Mesodermal cell (in vitro differentiated cells): ENCODE data around the gene FZD7.
A peak's percentile ranks its signal among the peaks of the same experiment; 100 is the strongest.

Source experiments
- H3K27ac ChIP-seq: 2 replicates; pipeline ENCODE4 v1.7.0; 2013; ENCODE audit warnings: mild to moderate bottlenecking, low read depth, low read length, moderate library complexity; ENCODE audit not compliant: severe bottlenecking
- H3K36me3 ChIP-seq: 2 replicates; pipeline ENCODE4 v1.7.1; 2013; ENCODE audit warnings: mild to moderate bottlenecking, low read length, moderate library complexity; ENCODE audit not compliant: control insufficient read depth, insufficient read depth
- H3K4me1 ChIP-seq: one replicate; pipeline ENCODE4 v1.7.1; 2013; ENCODE audit warnings: mild to moderate bottlenecking, low read length; ENCODE audit not compliant: insufficient read depth, control insufficient read depth, poor library complexity, severe bottlenecking
- H3K4me3 ChIP-seq: 2 replicates; pipeline ENCODE4 v1.7.0; 2013; ENCODE audit warnings: low read length, control low read depth, mild to moderate bottlenecking; ENCODE audit not compliant: insufficient read depth, poor library complexity, severe bottlenecking; ENCODE audit errors: extremely low read depth
- H3K9me3 ChIP-seq: 2 replicates; pipeline ENCODE4 v1.7.1; 2013; ENCODE audit warnings: mild to moderate bottlenecking, low read length, moderate library complexity; ENCODE audit not compliant: control insufficient read depth
- WGBS, 2 experiments: methylation state at CpG; one replicate each; pipeline ENCODE4 v1.1.5; 2013; ENCODE audit warnings: missing lambda C conversion rate in 2 of 2; ENCODE audit not compliant: insufficient coverage in 2 of 2; 5-methylcytosine and 5-hydroxymethylcytosine counted together

Gene FZD7

DNA sequence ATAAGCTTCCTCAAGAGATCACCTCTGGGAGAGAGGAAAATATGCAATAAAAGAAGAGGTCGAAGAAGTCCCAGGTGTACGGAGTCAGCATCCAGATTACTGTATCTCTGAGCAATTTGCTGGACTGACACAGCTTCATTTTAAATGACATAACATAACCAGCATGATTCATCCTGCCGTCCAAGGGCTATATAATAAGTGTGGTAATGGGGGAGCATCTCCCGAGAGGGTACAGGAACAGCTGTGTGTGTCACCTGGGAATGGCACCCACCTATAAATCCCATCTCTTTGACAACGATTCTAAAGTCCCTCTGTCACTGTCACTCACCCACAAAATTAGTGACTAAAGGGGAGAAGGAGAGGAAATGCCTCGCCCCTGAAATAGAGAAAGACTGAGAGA lies 19.3 kb upstream of the FZD7 start:
- Histone ChIP-seq H3K9me3 (no peaks in the 10 kb centered on the region), H3K4me3 (no peak overlapping the region), H3K4me1 (peaks cover 7% of the 10 kb centered on the region), H3K27ac (no peak overlapping the region), H3K36me3 (no peaks in the 10 kb centered on the region)
- no CpG with 5 or more reads among the region's 6 CpGs for WGBS, 2 experiments

DNA sequence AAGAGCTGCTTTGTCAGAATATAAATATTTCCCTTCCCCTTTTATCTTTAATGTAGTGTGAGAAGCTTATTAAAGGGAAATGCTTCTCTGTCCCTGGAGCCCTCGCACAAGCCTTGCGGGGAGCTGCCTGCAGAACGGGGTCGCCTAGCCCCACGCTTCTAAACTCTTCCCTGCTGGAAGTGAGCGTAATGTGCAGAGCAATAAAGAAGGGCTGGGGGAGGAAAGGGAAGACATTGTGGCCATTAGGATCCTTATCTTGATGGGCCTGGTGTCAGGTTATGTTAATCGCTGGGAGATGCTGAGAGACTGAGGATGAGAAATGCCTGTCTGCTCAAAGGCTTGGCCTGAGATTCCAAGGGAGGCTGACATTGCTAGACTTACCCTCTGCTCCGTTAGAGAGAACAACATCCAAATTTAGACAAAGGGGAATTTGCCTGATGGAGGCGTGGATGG lies 18.9 kb upstream of the FZD7 start:
- WGBS, 2 experiments, result 51 to 53% methylated on average over 7 to 8 of the region's 9 CpGs
- no peaks in the 10 kb centered on the region for H3K9me3 ChIP-seq
- no peaks in the 10 kb centered on the region for H3K36me3 ChIP-seq
- no peak overlapping the region for H3K4me3 ChIP-seq
- H3K27ac ChIP-seq, result peak overlapping the region; percentile 23
- peaks cover 8% of the 10 kb centered on the region for H3K4me1 ChIP-seq

DNA sequence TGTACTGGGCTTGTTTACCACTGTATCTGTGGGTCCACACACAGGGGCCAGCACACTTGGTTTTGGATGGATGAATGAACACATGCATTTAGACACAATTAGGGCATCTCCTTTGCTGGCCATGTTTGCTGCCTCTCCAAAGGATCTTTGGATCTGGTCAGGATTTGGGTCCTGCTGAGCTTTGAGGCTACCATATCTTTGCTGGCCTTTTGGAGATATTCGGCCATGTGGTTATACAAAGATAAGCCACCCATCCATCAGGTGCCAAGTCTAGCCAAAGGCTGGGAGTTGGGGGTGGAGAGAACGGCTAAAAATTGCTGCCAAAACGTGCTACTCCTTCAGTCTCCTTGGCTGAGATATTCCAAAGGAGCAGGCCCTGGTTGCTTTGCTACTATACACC lies 18.2 kb upstream of the FZD7 start:
- Histone ChIP-seq H3K9me3 (no peaks in the 10 kb centered on the region), H3K4me1 (peaks cover 13% of the 10 kb centered on the region), H3K36me3 (no peaks in the 10 kb centered on the region), H3K27ac (no peak overlapping the region), H3K4me3 (no peak overlapping the region)
- 89 to 100% methylated on average over 2 to 3 of the region's 3 CpGs for WGBS, 2 experiments

DNA sequence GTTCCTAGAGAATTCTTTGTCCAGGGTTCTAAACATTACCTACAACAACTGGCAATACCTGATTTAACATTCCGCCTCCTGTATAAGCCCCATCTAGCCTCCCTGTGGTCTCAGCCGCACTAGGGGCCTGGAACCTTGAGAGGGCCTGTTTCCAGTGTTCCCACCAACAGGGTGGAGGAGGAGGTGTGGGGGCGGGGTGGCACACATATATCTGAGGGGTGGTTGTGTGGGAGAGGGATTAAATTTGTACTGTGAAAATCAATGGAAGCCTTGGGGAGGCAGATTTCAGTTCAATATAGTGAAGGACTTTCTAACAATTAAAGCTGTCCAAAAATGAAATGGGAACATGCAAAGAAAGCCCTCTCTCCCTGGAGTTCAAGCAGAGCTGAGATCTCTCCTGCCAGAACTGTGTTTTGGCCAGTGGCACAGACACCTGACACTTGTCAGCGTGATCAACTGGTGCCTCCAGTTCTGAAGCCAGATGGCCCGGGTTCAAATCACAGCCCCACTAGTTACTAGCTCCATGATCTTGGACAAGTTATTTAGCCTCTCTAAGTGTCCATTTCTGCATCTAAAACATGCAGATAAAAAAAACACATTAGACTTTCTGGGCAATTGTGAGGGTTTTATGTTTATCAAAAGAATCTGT lies 17.0 kb upstream of the FZD7 start:
- Histone ChIP-seq H3K4me3 (no peak overlapping the region), H3K9me3 (no peaks in the 10 kb centered on the region), H3K4me1 (peaks cover 13% of the 10 kb centered on the region), H3K27ac (no peak overlapping the region), H3K36me3 (no peaks in the 10 kb centered on the region)
- WGBS, 2 experiments, result 97 to 100% methylated on average over 3 of the region's 5 CpGs

DNA sequence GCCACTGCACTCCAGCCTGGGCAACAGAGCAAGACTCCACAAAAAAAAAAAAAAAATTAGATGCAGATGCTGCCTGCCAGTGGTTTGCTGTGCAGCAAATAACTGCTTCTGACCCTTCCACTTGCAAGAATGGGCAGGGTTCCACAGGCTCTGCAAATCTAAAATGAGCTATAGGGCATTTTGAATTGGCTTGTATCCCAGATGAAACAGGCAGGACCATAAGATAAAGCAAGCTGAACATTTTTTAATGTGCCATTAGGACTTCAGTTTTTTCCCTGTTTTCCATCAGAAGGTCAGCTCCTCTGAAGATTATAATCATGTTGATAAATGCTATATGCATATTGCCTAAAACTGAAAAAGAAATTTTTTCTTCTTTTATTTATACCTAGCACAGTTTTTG lies 15.7 kb upstream of the FZD7 start:
- Histone ChIP-seq H3K27ac (no peak overlapping the region), H3K9me3 (no peaks in the 10 kb centered on the region), H3K4me3 (no peak overlapping the region), H3K36me3 (no peaks in the 10 kb centered on the region), H3K4me1 (peaks cover 13% of the 10 kb centered on the region)

DNA sequence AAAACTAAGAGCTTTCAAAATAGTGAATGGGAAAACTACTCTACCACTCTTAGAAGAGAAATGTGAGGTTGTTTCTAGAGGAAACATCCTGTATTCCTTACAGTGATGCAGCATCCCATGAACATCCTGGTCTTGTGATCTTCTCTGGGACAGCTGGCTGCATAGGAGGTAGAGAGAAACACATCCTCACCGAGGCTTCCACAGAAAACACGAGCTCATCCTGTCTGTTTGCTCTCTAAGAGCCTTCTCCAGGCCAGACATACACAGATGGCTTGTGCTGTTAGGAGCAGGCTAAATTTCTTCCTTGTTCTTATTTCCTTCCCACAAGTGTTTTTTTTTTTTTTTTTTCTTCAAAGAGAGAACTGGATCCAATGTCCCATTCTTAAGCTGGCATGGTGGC lies 14.7 kb upstream of the FZD7 start:
- no peak overlapping the region for H3K27ac ChIP-seq
- no peaks in the 10 kb centered on the region for H3K36me3 ChIP-seq
- peaks cover 13% of the 10 kb centered on the region for H3K4me1 ChIP-seq
- H3K4me3 ChIP-seq, result no peak overlapping the region
- WGBS, 2 experiments, result 80 to 100% methylated on average over 1 of the region's 2 CpGs
- H3K9me3 ChIP-seq, result no peaks in the 10 kb centered on the region

DNA sequence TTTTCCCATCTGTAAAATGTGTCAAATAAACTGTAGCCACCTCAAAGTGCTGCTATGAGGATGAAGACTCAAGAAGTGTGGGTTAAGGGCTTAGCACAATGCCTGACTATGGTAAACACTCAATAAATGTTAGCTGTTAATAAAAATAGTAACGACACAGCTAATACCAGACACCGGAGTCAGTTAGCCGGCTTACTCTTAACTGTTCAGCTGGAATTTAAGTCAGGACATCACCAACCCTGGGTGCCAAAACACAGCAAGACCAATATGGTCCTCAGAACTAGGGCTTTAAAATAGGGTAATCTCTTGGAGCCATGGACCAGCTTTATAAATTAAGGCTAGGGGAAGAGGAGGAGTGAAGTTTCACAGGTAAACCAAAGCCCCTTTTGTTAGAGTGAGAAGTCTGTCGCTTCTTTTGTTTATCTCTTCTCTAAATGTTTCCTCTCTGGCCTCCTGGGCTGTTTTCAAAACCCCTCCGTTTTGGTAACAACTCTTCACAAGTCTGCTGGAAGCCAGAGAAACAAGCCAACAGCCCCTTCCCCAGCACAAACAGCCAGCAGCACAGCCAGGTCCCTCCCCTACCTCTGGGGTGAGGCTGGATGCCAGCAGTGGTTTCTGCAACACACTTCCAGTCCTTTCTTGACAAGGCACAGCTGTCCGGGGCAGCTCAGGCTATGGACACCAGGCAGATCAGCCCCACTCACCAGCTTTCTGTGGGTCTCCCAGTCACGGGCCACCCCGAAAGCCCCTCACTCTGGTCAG lies 13.8 kb upstream of the FZD7 start:
- Histone ChIP-seq H3K4me3 (no peak overlapping the region), H3K36me3 (no peaks in the 10 kb centered on the region), H3K27ac (no peak overlapping the region), H3K9me3 (no peaks in the 10 kb centered on the region), H3K4me1 (peaks cover 9% of the 10 kb centered on the region)
- 55 to 66% methylated on average over 4 to 7 of the region's 8 CpGs for WGBS, 2 experiments

DNA sequence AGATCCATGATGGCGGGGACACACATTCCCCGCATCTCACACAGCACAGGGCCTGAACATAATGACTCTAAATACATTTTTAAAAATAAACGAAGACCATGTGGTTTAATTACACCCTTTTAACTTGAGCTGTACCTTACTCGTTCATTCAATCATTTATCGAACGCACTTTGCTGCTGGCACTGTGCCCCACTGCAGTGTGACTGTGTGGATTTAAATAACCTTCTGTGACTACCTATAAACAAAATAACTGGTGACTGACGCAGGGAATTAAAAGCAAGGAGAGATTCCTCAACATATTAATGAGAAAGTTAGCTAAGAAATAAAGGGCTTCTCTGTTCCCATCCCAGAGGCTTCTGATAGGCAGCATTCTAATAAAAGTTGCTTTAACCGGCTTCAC lies 10.9 kb upstream of the FZD7 start:
- Histone ChIP-seq H3K4me3 (no peak overlapping the region), H3K27ac (no peak overlapping the region), H3K9me3 (no peaks in the 10 kb centered on the region), H3K4me1 (peaks cover 6% of the 10 kb centered on the region), H3K36me3 (no peaks in the 10 kb centered on the region)
- 60 to 72% methylated on average over 3 to 6 of the region's 8 CpGs for WGBS, 2 experiments

DNA sequence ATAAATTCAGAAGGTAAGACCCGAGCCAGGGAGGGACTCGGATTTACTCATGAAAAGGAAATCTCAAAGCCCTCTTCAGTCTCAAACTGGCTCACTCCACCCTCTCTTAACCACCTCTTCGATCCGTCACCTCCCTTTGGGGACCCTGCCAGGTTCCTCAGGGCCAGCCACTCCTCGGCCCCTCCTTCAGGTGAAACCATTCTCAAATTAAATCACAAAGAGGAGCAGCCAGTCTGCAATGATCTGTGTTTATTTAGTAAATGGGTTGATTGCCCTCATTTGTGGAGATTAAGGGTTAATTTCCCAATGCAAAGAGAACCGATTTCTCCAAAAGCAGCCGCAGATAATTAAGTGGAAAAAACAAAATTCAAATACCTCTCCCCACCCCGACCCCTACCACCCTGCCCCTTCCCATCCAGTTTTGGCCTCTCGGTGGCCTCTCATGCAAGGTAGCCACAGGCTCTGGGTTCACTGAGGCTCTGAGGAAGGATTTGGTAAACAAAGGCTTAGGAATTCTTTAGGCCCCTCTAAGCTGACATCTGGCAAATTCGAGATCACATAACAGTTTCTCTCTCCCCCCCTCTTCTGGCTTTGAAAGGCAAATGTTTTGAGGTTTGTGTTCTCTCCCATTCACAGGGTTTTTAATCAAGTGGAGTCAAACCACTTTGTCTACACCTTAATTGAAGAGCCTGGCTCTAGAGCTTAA lies 10.3 kb upstream of the FZD7 start:
- peaks cover 6% of the 10 kb centered on the region for H3K4me1 ChIP-seq
- H3K27ac ChIP-seq, result no peak overlapping the region
- H3K9me3 ChIP-seq, result no peaks in the 10 kb centered on the region
- WGBS, 2 experiments, result 28 to 30% methylated on average over 4 of the region's 10 CpGs
- H3K36me3 ChIP-seq, result no peaks in the 10 kb centered on the region
- H3K4me3 ChIP-seq, result no peak overlapping the region

DNA sequence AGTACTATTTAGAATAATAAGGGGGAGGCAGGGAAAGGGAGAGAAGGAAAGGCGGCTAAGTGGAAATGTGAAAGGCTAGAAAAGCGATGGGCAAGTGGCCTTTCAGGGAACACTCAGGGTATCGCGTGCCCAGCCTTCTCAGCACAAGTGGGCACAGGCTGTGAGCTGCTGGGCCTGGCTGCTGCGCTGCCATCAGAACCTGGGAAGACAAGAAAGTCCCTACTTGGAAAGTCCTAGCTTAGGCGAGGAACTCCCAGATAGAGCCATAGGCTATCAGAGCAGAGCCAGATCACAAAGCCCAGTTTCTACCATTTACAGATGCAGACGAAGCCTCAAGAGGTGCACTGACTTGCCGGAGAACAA lies 9.8 kb upstream of the FZD7 start:
- WGBS, 2 experiments, result 44 to 55% methylated on average over 7 to 8 of the region's 8 CpGs
- Histone ChIP-seq H3K36me3 (no peaks in the 10 kb centered on the region), H3K27ac (no peak overlapping the region), H3K4me3 (no peak overlapping the region), H3K4me1 (peaks cover 6% of the 10 kb centered on the region), H3K9me3 (no peaks in the 10 kb centered on the region)

DNA sequence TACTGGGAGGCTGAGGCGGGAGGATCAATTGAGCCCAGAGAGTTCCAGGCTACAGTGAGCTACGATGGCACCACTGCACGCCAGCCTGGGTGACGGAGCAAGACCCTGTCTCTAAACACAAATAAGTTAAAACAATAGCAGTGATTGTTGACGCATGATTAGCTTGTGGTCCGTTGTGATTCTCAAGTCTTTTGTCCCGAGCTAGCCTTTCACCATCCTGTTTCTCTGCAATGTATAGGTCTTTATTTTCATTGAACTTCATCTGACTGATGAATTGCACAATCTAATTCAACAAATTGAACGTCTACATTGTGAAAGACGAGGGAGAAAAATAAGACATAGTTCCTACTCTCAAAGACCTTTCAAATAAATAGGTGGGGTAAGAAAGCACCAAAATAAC lies 8.8 kb upstream of the FZD7 start:
- no peak overlapping the region for H3K27ac ChIP-seq
- no peaks in the 10 kb centered on the region for H3K36me3 ChIP-seq
- H3K4me1 ChIP-seq, result peaks cover 5% of the 10 kb centered on the region
- WGBS, 2 experiments, result 86 to 88% methylated on average over 3 to 7 of the region's 9 CpGs
- no peaks in the 10 kb centered on the region for H3K9me3 ChIP-seq
- no peak overlapping the region for H3K4me3 ChIP-seq
